GM10248 (cell line): ENCODE measurements around the gene ERGIC2.
A peak's percentile ranks its signal among the peaks of the same experiment; 100 is the strongest.

ENCODE experiments used
- CTCF ChIA-PET: fragments of 300-600 bp; sonication (Branson Sonifier 250); formaldehyde crosslinking; extraction: SDS; loops from one replicate; lab custom pipeline; 2021; ENCODE audit warnings: antibody characterized with exemption; lab: Yijun Ruan, JAX
- POLR2A ChIA-PET: fragments of 350-650 bp; sonication (Branson Sonifier 250); formaldehyde crosslinking; extraction: SDS; loops from one replicate; lab custom pipeline; 2020; ENCODE audit warnings: antibody characterized with exemption; lab: Yijun Ruan, JAX
- DNase-seq: peaks from one replicate; pipeline ENCODE4 v3.0.0; 2012; ENCODE audit errors: extremely low spot score
- CTCF ChIP-seq: IDR thresholded peaks from 2 replicates; pipeline ENCODE4 v1.5.1; 2012; ENCODE audit warnings: mild to moderate bottlenecking, low read depth; ENCODE audit errors: extremely low read depth, missing control alignments, control extremely low read depth

Gene ERGIC2

DNA sequence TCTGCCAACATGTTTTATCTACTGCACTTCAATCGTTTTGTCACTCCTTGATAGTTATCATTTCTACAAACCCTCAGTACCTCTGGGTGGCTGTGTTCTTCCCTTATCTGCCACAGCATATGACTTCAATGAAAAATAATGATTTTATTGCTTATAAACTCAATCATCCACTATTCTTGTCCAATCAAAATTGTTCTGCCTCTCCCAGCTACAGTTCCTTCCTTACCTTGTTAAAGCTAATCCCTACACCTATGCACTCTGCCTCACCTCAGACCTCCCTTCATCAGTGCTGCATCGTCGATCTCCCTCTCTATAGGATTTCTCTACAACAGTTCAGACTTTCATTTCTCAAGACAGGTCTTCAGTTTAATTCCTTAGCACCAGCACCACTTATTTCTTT is 58.8 kb downstream of the ERGIC2 start:
- TF ChIP-seq CTCF = no peak
- ChIA-PET POLR2A (no interaction called here), CTCF (interaction anchor here (1.6 to 3.4 kb wide), 2 partner anchors 11 to 15 kb away, joined by 6 to 11 read pairs; no protein-coding TSS in a partner anchor)
- no peak for DNase-seq

DNA sequence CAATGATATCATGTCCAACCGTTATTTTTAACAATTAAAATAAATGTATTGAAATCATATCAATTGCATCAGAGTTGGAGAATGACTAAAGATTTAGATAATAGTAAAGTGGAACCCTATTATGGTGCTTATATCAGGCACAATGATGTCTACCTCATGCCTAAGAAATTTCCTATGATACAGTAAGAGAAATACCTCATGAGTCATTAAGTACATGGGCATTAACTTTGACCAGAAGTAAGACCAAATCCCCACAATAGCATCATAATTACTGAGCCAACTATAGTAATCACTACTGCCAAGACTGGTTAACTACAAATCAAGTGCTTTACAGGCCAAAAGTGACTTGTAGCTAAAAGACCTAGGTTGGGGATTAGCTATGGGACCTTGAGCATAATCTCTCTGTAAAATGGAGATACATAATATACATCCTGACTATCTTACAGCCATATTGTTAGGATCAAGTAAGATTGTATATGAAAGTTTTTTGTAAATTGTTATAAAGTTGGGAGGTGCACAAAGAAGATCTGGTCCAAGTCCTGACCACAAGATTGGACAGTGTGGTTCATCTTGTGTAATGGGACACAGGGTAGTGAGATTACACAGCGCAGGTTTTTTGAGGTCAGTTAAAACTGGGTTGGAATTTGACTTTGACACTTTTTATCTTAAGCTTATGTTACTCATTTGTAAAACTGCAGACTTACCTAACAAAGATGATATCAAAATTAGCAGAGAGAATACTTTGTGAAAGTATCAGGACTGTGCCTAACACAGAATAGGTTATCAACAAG is 60.5 kb downstream of the ERGIC2 start:
- POLR2A ChIA-PET = no interaction called here
- CTCF ChIA-PET = interaction anchor here (1.2 to 3.4 kb wide), 2 partner anchors 9 to 247 kb away, joined by 4 to 11 read pairs; no protein-coding TSS in a partner anchor
- DNase-seq = no peak
- TF ChIP-seq CTCF = no peak

DNA sequence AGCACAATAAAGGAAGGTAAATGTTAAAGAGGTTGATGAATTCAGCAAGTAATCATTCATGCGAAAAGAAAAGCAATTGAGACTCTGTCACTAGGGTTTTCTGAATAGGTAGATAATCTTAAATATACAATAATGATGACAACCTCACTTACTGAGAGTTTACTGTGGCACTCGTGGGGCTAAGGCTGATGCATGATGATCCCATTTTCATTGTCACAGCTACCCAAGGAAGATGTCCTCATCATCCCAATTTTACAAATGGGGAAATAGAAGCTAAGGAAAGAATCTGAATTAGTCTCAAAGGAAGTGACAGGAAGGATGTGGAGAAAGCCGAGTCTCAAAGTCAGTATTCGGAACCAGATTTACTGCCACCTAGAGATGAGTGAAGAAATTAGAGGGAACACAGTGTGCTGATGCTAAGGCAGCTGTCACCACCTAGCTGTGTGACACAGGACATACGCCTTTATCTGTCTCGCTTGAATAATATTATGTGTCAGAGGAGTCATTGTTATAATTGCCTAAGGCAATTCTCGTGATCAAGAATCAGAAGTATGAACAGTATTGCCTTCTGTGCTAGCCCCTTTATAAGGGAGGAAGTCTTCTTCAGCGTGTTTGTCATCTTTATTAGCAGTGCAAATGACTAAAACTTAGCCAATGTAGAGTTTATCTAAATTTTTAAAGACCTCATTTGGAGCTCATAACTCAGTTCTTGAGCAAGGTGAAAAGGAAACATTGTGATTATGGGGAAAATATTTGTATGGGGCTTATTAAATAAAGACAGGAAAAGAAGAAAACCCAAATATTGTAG is 63.2 kb downstream of the ERGIC2 start:
- peak; percentile 68 for DNase-seq
- ChIA-PET CTCF (interaction anchor here (0.7 to 2.6 kb wide), 13 partner anchors 10 to 315 kb away, joined by 3 to 42 read pairs (median 4); no protein-coding TSS in a partner anchor), POLR2A (no interaction called here)
- peak; percentile 86 for TF ChIP-seq CTCF

DNA sequence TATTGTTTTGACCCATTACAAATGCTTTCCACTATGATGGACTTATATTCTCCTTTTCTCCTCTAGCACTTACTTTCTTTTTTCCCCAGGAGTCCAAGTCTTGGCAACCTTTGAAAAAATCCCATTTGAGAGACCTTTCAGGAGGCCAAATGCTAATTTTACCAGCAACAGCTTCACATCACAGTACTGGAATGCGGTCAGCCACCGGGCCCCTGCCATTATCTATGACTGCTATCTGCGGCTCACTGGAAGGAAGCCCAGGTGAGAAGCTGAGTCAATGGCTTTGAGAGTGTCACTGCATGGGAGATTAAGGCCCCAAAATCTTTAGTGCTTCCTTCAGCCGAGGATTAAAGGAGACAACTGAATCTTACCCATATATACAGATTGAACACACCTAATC is 64.2 kb downstream of the ERGIC2 start:
- no peak for DNase-seq
- ChIA-PET POLR2A (no interaction called here), CTCF (interaction anchor here (1.5 to 2.6 kb wide), 6 partner anchors 9 to 243 kb away, joined by 3 to 42 read pairs (median 14); no protein-coding TSS in a partner anchor)
- no peak for TF ChIP-seq CTCF

GRCh38 chr12:29314416-29314815 is 66.6 kb downstream of the ERGIC2 start:
- TF ChIP-seq CTCF = no peak
- POLR2A ChIA-PET = no interaction called here
- no peak for DNase-seq
- CTCF ChIA-PET = interaction anchor here (1.5 kb wide), 1 partner anchor 240 kb away, joined by 7 read pairs; no protein-coding TSS in a partner anchor

GRCh38 chr12:29310899-29311298 is 70.1 kb downstream of the ERGIC2 start:
- ChIA-PET POLR2A (no interaction called here), CTCF (interaction anchor here (1.1 to 3.3 kb wide), 2 partner anchors 10 to 1534 kb away, joined by 3 to 11 read pairs; no protein-coding TSS in a partner anchor)
- DNase-seq = no peak
- TF ChIP-seq CTCF = no peak
